Keratinocyte (primary cell): ENCODE measurements around the gene CYTH1.

ENCODE experiments used
- CTCF ChIP-seq, 3 experiments: IDR thresholded peaks in 1 of 3; conservative IDR thresholded peaks in 1 of 3; optimal IDR thresholded peaks in 1 of 3; 2 replicates in 2 of 3; 3 replicates in 1 of 3; pipeline versions ENCODE3 to v1.5.1; 2011; ENCODE audit warnings: low read length in 3 of 3, mild to moderate bottlenecking in 3 of 3, moderate library complexity in 2 of 3, control low read depth in 1 of 3, inconsistent platforms in 1 of 3; ENCODE audit not compliant: insufficient read depth in 2 of 3; ENCODE audit errors: extremely low read depth in 1 of 3
- EZH2 ChIP-seq: IDR thresholded peaks from one replicate; pipeline ENCODE4 v1.6.1; 2012; ENCODE audit warnings: inconsistent platforms, mild to moderate bottlenecking, low read length, moderate library complexity

GRCh38 chr17:78784352-78784751 lies 2.3 kb upstream of the CYTH1 start:
- TF ChIP-seq CTCF (optimal IDR thresholded peaks at IDR 0.05 in 1 of 3, IDR thresholded peaks at IDR 0.05 in 1 of 3, conservative IDR thresholded peaks at IDR 0.05 in 1 of 3; ENCODE audit: extremely low read depth in 1 of 3, insufficient read depth in 2 of 3, low read length in 3 of 3) (no peak), EZH2 (no peak)
